Activated CD8-positive, alpha-beta T cell treated with anti-CD3 and anti-CD28 coated beads, Interleukin-2, amount 10 ng/mL, durations not matched to agents 7 days and 5 days (primary cell): ENCODE results near the gene ZMIZ1. TPM values are rescaled to one million over a fixed set of nuclear protein-coding genes. Genes with fewer than 3 reads are reported as not detected.
"Not testable (repeated sequence)": the region's sequence is repeated elsewhere in the genome, so short reads cannot be mapped to it uniquely, and the experiment has no call there.

Source experiments
- ATAC-seq: fragments of 150-1000 bp; cut with Tn5 transposase; one replicate; pipeline ENCODE4 v1.10.0; 2021; ENCODE audit warnings: moderate library complexity
- CTCF ChIA-PET: fragments of 350-600 bp; sonication (Branson Sonifier 250); formaldehyde crosslinking; loops from one replicate; lab custom pipeline; 2021; ENCODE audit warnings: antibody characterized with exemption; lab: Charles Lee
- POLR2A ChIA-PET: fragments of 350-600 bp; sonication (Branson Sonifier 250); formaldehyde crosslinking; loops from one replicate; lab custom pipeline; 2021; ENCODE audit warnings: antibody characterized with exemption; lab: Charles Lee
- DNase-seq: peaks from one replicate; pipeline ENCODE4 v3.0.0-alpha.2; 2020
- H3K27ac Mint-ChIP-seq: one replicate; pipeline ENCODE4 v1.8.0; 2021; ENCODE audit warnings: mild to moderate bottlenecking, mixed read lengths
- H3K27me3 Mint-ChIP-seq: one replicate; pipeline ENCODE4 v1.8.0; 2021; ENCODE audit warnings: low read depth, mixed read lengths
- H3K36me3 Mint-ChIP-seq: one replicate; pipeline ENCODE4 v1.8.0; 2021; ENCODE audit warnings: low read depth, mixed read lengths
- H3K4me1 Mint-ChIP-seq: one replicate; pipeline ENCODE4 v1.8.0; 2021; ENCODE audit warnings: low read depth, mixed read lengths
- H3K4me3 Mint-ChIP-seq: one replicate; pipeline ENCODE4 v1.8.0; 2021; ENCODE audit warnings: mild to moderate bottlenecking, mixed read lengths
- H3K9me3 Mint-ChIP-seq: one replicate; pipeline ENCODE4 v1.8.0; 2022; ENCODE audit warnings: mixed read lengths; ENCODE audit not compliant: insufficient read depth
- total RNA-seq, 2 experiments: library from RNA; stranded (reverse); gene quantifications; one replicate each; pipeline ENCODE4 v1.2.3, GENCODE V29; 2021

The ZMIZ1 gene
- total RNA-seq, 2 experiments from 2014 or later = 39.9 to 40.6 TPM

DNA sequence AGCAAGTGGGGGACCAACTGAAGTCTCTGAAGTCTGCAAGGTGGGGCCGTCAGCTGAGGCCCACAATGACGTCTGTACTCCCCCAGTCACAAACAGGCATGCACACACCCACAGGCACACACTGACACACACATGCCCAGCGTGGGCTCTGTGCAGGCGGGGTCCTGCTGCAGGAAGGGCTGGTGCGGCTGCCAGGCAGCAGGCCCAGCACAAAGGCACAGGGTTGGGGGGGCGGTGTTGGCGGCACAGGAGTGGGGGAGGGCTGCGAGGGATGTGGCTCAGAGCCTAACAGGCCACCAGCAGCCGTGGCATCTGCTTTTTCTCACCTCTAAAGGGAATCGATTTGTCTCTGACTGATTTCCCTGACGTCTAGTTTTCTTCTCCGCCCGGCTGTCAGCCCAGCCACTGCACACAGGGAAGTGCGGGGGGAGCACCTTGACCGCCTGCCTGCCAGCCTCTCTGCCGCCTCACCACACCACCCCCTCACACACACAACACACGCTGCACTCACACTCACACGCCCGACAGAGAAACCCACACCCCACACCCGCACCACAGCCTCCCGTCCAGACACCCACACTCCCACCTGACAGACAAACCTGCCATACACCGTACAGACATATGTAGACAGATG, 43.5 kb upstream of the ZMIZ1 start:
- DNase-seq (peak; percentile 55), ATAC-seq (peak; percentile 55)
- H3K4me3 Mint-ChIP-seq = no peak overlapping the region
- ChIA-PET CTCF (interaction anchor here (1.4 kb wide), 1 partner anchor 12 kb away, joined by 4 read pairs; no protein-coding TSS in a partner anchor), POLR2A (no interaction called here)
- H3K4me1 Mint-ChIP-seq = peaks cover 29% of the 10 kb centered on the region
- peaks cover 2% of the 10 kb centered on the region for H3K27me3 Mint-ChIP-seq
- no peaks in the 10 kb centered on the region for H3K36me3 Mint-ChIP-seq
- no peaks in the 10 kb centered on the region for H3K9me3 Mint-ChIP-seq
- H3K27ac Mint-ChIP-seq = peak overlapping the region; percentile 22

DNA sequence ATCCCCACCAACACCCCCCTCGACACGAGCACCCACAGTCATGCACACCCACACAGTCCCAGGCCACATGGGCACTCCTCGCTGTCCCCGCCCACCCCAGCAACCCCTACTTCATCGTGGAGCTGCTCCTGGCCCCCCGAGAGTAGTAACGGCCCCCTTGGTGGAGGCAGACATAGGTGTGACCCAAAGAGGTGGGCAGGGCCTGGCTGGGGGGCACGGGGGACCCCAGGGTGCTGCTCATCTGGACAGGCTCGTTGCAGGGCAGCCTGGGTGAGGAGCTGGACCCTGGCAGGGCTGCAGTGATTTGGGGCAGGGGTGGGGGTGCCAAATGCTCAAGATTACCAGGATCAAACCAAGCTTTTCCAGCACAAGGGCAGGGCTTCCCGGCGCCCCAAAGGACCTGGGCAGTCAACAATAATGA, 42.4 kb upstream of the ZMIZ1 start:
- no peak overlapping the region for H3K4me3 Mint-ChIP-seq
- ChIA-PET POLR2A (no interaction called here), CTCF (no interaction called here)
- peaks cover 29% of the 10 kb centered on the region for H3K4me1 Mint-ChIP-seq
- peaks cover 2% of the 10 kb centered on the region for H3K27me3 Mint-ChIP-seq
- H3K36me3 Mint-ChIP-seq = no peaks in the 10 kb centered on the region
- DNase-seq = no peak
- no peaks in the 10 kb centered on the region for H3K9me3 Mint-ChIP-seq
- H3K27ac Mint-ChIP-seq = no peak overlapping the region
- ATAC-seq = no peak

DNA sequence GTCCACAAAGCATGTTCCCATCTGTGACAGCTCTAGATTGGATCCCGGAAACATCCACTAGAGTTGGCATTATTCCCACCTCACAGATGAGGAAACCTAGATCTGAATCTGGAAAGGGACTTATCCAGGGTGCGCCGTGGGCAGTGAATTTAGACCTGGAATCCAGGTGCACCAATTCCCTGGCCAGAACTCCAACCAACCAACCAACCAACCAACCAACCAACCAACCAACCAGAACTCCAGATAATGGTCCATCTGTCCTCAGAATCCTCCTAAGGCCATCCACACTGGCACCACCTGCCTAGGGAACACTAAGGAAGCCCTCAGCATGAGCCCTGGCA, 42.0 kb upstream of the ZMIZ1 start:
- no peaks in the 10 kb centered on the region for H3K9me3 Mint-ChIP-seq
- no peak overlapping the region for H3K27ac Mint-ChIP-seq
- no peaks in the 10 kb centered on the region for H3K36me3 Mint-ChIP-seq
- DNase-seq (no peak), ATAC-seq (no peak)
- no peak overlapping the region for H3K4me3 Mint-ChIP-seq
- H3K4me1 Mint-ChIP-seq = peaks cover 29% of the 10 kb centered on the region
- peaks cover 2% of the 10 kb centered on the region for H3K27me3 Mint-ChIP-seq
- ChIA-PET CTCF (no interaction called here), POLR2A (no interaction called here)

DNA sequence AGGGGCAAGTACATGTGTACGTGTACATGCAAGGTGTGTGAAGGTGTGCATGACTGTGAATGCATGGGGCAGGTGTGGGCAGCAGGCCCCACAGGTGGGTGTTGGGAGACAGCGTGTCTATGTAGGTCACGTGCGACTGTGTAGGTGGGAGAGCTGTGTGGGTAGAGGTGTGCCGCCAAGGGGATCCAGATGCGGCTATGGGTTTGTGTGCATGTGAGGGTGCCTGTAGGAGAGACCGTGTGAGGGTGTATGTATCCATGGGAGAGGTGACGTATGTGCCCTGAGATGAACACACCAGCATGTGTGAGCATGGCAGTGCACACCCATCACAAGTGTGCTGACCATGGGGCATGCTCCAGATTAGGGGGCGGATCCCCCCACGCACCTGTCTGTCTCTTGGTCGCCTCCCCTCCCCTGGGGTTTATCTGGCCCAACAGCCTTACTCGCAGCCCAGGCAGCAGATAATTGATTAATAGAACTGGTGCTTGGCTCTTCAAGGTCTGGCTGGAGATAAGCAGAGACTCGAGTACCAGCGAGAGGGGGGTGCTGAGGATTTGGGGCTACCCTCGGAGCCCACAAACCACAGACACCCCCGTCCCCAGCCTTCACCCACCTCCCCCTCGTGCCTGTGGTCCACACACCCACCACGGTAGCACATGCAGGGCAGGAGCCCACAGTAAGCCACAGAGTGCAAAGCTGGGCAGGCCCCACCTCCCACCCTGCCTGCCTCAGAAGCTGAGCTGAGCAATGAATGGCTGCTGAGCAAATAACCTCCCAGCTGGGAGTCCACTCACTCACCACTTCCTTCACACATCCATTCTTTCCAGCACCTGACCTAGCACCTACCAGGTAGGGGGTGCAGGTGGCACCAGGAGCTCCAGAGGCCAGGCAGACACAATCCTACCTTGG, 41.4 kb upstream of the ZMIZ1 start:
- Mint-ChIP-seq H3K9me3 (no peaks in the 10 kb centered on the region), H3K36me3 (no peaks in the 10 kb centered on the region), H3K27ac (peak overlapping the region; percentile 37), H3K27me3 (peaks cover 2% of the 10 kb centered on the region), H3K4me1 (peaks cover 29% of the 10 kb centered on the region), H3K4me3 (no peak overlapping the region)
- ChIA-PET POLR2A (no interaction called here), CTCF (interaction anchor here (0.8 kb wide), 1 partner anchor 42 kb away, joined by 3 read pairs; no protein-coding TSS in a partner anchor)
- ATAC-seq (peak; percentile 65), DNase-seq (peak; percentile 49)

DNA sequence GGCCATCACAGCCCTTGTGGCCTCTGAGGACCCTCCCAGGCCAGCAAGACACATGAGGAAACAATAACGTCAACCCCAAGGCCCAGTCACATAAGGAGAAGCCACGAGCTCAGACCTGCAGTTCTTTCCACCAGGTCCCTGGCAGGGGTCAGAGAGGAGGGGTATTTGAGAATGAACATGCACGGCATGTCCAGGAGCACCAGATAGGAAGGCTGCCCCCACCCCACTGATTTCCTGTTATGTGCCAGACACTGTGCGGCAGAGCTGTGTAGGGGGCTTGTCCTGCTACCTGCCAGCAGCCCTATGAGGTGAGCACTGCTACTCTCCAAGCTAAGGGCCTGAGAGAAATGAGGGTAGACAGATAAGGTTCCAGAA, 40.7 kb upstream of the ZMIZ1 start:
- DNase-seq (no peak), ATAC-seq (no peak)
- CTCF ChIA-PET = interaction anchor here (0.8 to 1.4 kb wide), 2 partner anchors 41 to 167 kb away, joined by 3 to 4 read pairs; no protein-coding TSS in a partner anchor
- no peak overlapping the region for H3K4me3 Mint-ChIP-seq
- H3K27me3 Mint-ChIP-seq = peaks cover 2% of the 10 kb centered on the region
- peaks cover 29% of the 10 kb centered on the region for H3K4me1 Mint-ChIP-seq
- no peaks in the 10 kb centered on the region for H3K9me3 Mint-ChIP-seq
- POLR2A ChIA-PET = interaction anchor here (0.5 kb wide), 1 partner anchor 27 kb away, joined by 4 read pairs; no protein-coding TSS in a partner anchor
- no peaks in the 10 kb centered on the region for H3K36me3 Mint-ChIP-seq
- H3K27ac Mint-ChIP-seq = peak overlapping the region; percentile 26

- Mint-ChIP-seq H3K27me3 (peaks cover 2% of the 10 kb centered on the region), H3K9me3 (no peaks in the 10 kb centered on the region), H3K4me1 (peaks cover 29% of the 10 kb centered on the region), H3K4me3 (no peak overlapping the region), H3K36me3 (no peaks in the 10 kb centered on the region), H3K27ac (no peak overlapping the region)
- no peak for DNase-seq
- ChIA-PET POLR2A (interaction anchor here (0.5 kb wide), 1 partner anchor 27 kb away, joined by 4 read pairs; no protein-coding TSS in a partner anchor), CTCF (interaction anchor here (1.4 kb wide), 1 partner anchor 167 kb away, joined by 4 read pairs; no protein-coding TSS in a partner anchor)
- ATAC-seq = no peak
Measured at GRCh38 chr10:79028451-79029010, 40.2 kb upstream of the ZMIZ1 start.

DNA sequence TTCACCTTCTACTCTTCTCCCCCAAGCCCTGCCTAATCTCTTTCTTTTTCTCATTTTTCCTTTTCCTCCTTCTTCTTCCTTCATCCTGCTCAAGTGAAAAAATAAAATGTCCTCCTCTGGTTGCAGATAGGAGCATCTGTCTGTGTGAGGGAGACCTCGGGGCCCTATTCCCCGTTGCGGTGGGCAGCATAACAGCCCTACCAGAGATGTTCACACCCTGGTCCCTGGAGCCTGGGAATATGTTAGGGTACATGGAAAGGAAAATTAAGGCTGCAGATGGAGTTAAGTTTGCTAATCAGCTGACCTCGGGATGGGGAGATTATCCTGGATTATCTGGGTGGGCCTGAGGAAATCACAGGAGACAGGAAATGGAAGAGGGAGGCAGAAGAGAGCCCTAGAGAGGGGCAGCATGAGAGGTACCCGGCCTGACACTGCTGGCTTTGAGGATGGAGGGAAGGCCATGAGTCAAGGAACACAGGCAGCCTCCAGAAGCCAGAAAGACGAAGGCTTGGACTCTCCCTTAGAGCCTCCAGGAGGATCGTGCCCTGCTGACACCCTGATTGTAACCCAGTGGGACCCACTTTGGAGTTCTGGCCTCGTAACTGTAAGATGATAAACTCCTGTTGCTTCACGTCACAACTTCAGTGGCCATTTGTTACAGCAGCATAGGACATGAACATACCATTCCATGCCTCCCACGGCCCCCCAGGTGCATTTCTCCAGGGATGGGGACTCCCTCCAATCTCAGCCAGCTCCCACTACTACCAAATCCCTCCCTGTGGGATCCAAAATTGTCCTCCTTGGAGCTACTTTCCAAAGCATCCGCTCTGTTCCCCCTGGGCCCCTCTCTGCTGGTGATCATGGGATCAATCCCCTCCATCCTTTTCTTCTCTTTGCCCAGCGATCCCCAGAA, 39.0 kb upstream of the ZMIZ1 start:
- ChIA-PET CTCF (interaction anchor here (1.4 kb wide), 1 partner anchor 165 kb away, joined by 4 read pairs; no protein-coding TSS in a partner anchor), POLR2A (no interaction called here)
- peaks cover 6% of the 10 kb centered on the region for H3K27me3 Mint-ChIP-seq
- H3K36me3 Mint-ChIP-seq = no peaks in the 10 kb centered on the region
- H3K27ac Mint-ChIP-seq = no peak overlapping the region
- H3K4me1 Mint-ChIP-seq = peaks cover 29% of the 10 kb centered on the region
- H3K9me3 Mint-ChIP-seq = no peaks in the 10 kb centered on the region
- ATAC-seq = no peak
- DNase-seq = no peak
- H3K4me3 Mint-ChIP-seq = no peak overlapping the region

GRCh38 chr10:79030705-79031104, 38.1 kb upstream of the ZMIZ1 start:
- Mint-ChIP-seq H3K27me3 (peaks cover 6% of the 10 kb centered on the region), H3K4me1 (peaks cover 20% of the 10 kb centered on the region), H3K27ac (no peak overlapping the region), H3K4me3 (no peak overlapping the region), H3K9me3 (no peaks in the 10 kb centered on the region), H3K36me3 (no peaks in the 10 kb centered on the region)
- POLR2A ChIA-PET = no interaction called here
- no peak for DNase-seq
- CTCF ChIA-PET = no interaction called here
- no peak for ATAC-seq

GRCh38 chr10:79031723-79032122, 37.0 kb upstream of the ZMIZ1 start:
- POLR2A ChIA-PET = no interaction called here
- no peak for ATAC-seq
- H3K4me3 Mint-ChIP-seq = no peak overlapping the region
- H3K4me1 Mint-ChIP-seq = peaks cover 17% of the 10 kb centered on the region
- H3K36me3 Mint-ChIP-seq = no peaks in the 10 kb centered on the region
- no peak overlapping the region for H3K27ac Mint-ChIP-seq
- H3K9me3 Mint-ChIP-seq = no peaks in the 10 kb centered on the region
- H3K27me3 Mint-ChIP-seq = peaks cover 6% of the 10 kb centered on the region
- CTCF ChIA-PET = interaction anchor here (0.9 kb wide), 1 partner anchor 165 kb away, joined by 3 read pairs; no protein-coding TSS in a partner anchor
- DNase-seq = no peak

DNA sequence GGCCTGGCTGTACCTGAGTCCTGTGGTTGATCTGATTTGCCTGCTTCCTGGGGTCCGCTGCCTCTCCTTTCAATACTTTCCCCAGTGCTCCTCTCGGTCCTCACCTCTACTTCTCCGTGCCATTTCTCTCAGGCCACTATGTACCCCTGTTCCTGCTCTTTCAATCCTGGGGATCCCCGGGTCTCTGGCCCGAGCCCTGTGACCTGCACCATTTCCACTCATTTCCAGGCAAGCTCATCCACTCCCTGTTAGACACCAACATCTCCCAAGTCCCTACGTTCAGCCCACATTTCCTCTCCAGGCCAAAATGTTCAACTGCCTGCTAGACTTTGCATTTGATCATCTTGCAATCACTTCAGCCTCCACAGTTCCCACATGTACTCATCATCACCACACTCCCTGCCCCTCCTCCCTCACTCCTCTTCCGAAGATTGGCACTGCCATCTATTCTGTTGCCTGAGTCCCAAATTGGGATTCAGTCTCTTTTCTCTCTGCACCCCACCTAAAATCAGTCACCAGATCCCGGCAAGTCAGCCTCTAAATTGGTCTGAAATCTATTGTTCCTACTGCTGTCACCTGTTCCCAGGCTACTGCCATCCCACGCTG, 34.4 kb upstream of the ZMIZ1 start:
- peaks cover 8% of the 10 kb centered on the region for H3K27me3 Mint-ChIP-seq
- no peak for DNase-seq

DNA sequence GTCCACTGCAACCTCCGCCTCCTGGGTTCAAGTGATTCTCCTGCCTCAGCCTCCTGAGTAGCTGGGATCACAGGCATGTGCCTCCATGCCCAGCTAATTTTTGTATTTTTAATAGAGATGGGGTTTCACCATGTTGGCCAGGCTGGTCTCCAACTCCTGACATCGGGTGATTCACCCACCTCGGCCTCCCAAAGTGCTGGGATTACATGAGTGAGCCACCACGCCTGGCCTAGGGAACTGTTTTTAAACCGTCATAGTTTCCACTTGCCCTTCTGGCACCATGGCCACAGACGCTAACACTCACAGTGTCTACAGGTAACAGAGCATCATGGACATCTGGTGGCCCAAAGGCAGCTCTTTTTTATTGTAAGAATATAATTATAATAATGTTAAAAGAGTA, 32.4 kb upstream of the ZMIZ1 start:
- H3K4me1 Mint-ChIP-seq, H3K4me3 Mint-ChIP-seq, ATAC-seq, H3K9me3 Mint-ChIP-seq, CTCF ChIA-PET, POLR2A ChIA-PET, H3K27ac Mint-ChIP-seq, DNase-seq, H3K36me3 Mint-ChIP-seq: not testable (repeated sequence)
- H3K27me3 Mint-ChIP-seq = peaks cover 15% of the 10 kb centered on the region

More for the DNA sequence above, 34.4 kb upstream of the ZMIZ1 start:
- no peak overlapping the region for H3K27ac Mint-ChIP-seq
- H3K9me3 Mint-ChIP-seq = no peaks in the 10 kb centered on the region
- H3K4me1 Mint-ChIP-seq = peaks cover 2% of the 10 kb centered on the region
- no peak overlapping the region for H3K4me3 Mint-ChIP-seq
- H3K36me3 Mint-ChIP-seq = no peaks in the 10 kb centered on the region
- ChIA-PET POLR2A (no interaction called here), CTCF (no interaction called here)
- ATAC-seq = no peak
